AG04450 (cell line): ENCODE results near the gene LY6G6C. TPM values are rescaled to one million over a fixed set of nuclear protein-coding genes. Genes with fewer than 3 reads are reported as not detected.

Source experiments
- CTCF ChIA-PET: fragments of 300-600, 350-600 bp; formaldehyde crosslinking; extraction: SDS; loops from one replicate; lab custom pipeline; 2022; ENCODE audit warnings: antibody characterized with exemption, inconsistent platforms; lab: Charles Lee
- POLR2A ChIA-PET: fragments of 350-600 bp; formaldehyde crosslinking; extraction: SDS; loops from one replicate; lab custom pipeline; 2021; ENCODE audit warnings: antibody characterized with exemption, inconsistent platforms; lab: Yijun Ruan, JAX
- DNase-seq: peaks from one replicate; pipeline ENCODE4 v3.0.0-alpha.2; 2011; ENCODE audit warnings: low read depth, low spot score
- H3K27ac ChIP-seq: one replicate; pipeline ENCODE4 v1.5.1; 2012; ENCODE audit warnings: low read depth, low read length, control low read depth
- H3K27me3 ChIP-seq: one replicate; pipeline ENCODE4 v1.6.0; 2012; ENCODE audit warnings: low read length; ENCODE audit not compliant: control insufficient read depth, insufficient read depth
- H3K4me3 ChIP-seq: 2 replicates; pipeline ENCODE4 v1.5.1; 2011; ENCODE audit warnings: mild to moderate bottlenecking, low read depth, low read length, control low read depth
- H3K9me3 ChIP-seq: 2 replicates; pipeline ENCODE4 v1.5.1; 2012; ENCODE audit warnings: low read length; ENCODE audit not compliant: control insufficient read depth, insufficient read depth
- polyA plus RNA-seq: library from polyadenylated mRNA; depleted of rRNA; stranded (reverse); fragments of >200 nt; gene quantifications from 2 replicates; pipeline ENCODE4 v1.2.3, GENCODE V29; 2011; rRNA removed
- small RNA-seq: library from RNA; depleted of rRNA; stranded (forward); fragments of <200 nt; gene quantifications from one replicate; pipeline ENCODE3, GENCODE V24; 2012; ENCODE audit warnings: low read depth; ENCODE audit not compliant: insufficient read length
- TF ChIP-seq, protein P1 (sequence below): IDR thresholded peaks from 2 replicates; pipeline ENCODE4 v1.5.1; 2011; ENCODE audit warnings: low read depth, low read length, control low read depth, inconsistent platforms

The LY6G6C gene
- polyA plus RNA-seq, 1 experiment: not detected

GRCh38 chr6:31676904-31677303 is 44.6 kb downstream of the LY6G6C start:
- TF ChIP-seq, protein P1, sequence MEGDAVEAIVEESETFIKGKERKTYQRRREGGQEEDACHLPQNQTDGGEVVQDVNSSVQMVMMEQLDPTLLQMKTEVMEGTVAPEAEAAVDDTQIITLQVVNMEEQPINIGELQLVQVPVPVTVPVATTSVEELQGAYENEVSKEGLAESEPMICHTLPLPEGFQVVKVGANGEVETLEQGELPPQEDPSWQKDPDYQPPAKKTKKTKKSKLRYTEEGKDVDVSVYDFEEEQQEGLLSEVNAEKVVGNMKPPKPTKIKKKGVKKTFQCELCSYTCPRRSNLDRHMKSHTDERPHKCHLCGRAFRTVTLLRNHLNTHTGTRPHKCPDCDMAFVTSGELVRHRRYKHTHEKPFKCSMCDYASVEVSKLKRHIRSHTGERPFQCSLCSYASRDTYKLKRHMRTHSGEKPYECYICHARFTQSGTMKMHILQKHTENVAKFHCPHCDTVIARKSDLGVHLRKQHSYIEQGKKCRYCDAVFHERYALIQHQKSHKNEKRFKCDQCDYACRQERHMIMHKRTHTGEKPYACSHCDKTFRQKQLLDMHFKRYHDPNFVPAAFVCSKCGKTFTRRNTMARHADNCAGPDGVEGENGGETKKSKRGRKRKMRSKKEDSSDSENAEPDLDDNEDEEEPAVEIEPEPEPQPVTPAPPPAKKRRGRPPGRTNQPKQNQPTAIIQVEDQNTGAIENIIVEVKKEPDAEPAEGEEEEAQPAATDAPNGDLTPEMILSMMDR: no peak
- CTCF ChIA-PET: no interaction called here
- no peak for DNase-seq

DNA sequence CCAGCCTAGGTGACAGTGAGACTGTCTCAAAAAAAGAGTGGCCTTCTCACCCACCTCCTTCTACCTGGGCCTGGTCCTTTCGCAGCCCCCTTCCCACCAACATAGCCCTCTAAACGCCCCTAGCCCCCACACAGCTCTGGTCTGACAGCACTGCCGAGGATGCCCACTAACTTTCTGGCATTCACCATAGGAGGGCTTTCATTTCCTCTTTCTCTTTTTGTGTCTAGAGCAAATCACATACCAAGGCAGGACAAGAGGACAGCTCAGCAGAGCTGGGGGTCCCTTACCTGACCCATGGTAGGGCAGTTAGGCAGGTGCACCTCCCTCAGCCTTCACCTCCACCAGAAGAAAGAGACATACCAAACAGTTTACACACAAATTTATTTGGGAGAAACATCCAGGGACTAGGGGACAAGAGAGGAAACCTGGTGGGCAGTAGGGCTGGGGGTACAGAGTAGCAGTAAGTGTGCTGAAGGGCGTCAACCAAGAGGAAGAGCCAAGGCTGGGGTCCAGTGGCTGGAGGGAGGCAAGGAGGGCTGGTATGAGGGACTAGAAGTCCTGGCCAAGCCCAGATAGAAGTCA is 45.1 kb downstream of the LY6G6C start:
- Histone ChIP-seq H3K27me3 (no peaks in the 10 kb centered on the region), H3K27ac (no peak overlapping the region), H3K4me3 (no peak overlapping the region), H3K9me3 (no peaks in the 10 kb centered on the region)
- ChIA-PET CTCF (no interaction called here), POLR2A (no interaction called here)
- DNase-seq: no peak
- TF ChIP-seq, protein P1: no peak

More at GRCh38 chr6:31676904-31677303, 44.6 kb downstream of the LY6G6C start:
- no peak overlapping the region for H3K27ac ChIP-seq
- POLR2A ChIA-PET: no interaction called here
- H3K27me3 ChIP-seq: no peaks in the 10 kb centered on the region
- no peaks in the 10 kb centered on the region for H3K9me3 ChIP-seq
- H3K4me3 ChIP-seq: no peak overlapping the region

GRCh38 chr6:31669676-31670075 is 51.9 kb downstream of the LY6G6C start, which contains the start of gene LY6G5B:
Gene LY6G5B, plus strand, starts transcription at chr6:31669976. Its CDS starts 975 bp downstream, at chr6:31670951.
- DNase-seq: no peak
- H3K27ac ChIP-seq: peak within 1 kb of the TSS; percentile 21
- H3K27me3 ChIP-seq: no peaks in the 10 kb centered on the region
- H3K9me3 ChIP-seq: no peaks in the 10 kb centered on the region; the same call in 1 of the 2 replicates
- no peak within 1 kb of the TSS for H3K4me3 ChIP-seq
- ChIA-PET POLR2A (no interaction called here), CTCF (interaction anchor here (0.7 to 2.0 kb wide), 3 partner anchors 11 to 586 kb away, joined by 4 to 9 read pairs (median 6); partner anchors contain the start of gene LY6G5C)
- TF ChIP-seq, protein P1: no peak

Small RNA genes within 50 kb of the gene (small RNA-seq; reads per million reads assigned to genes)
- not detected for gene LY6G6D
- not detected for gene MIR4646
- gene MSH5-SAPCD1: not detected
- not detected for gene RNU6-850P
- not detected for gene SAPCD1

Other genes with a start within 250 kb of the LY6G6C start
- 17.9 and 19.0 TPM in 2 replicates for gene MICB, start 223.6 kb downstream of the LY6G6C start, polyA plus RNA-seq
- not detected in 2 replicates for gene MCCD1, start 192.8 kb downstream of the LY6G6C start, polyA plus RNA-seq
- 434 and 480 TPM in 2 replicates for gene DDX39B, start 179.7 kb downstream of the LY6G6C start, polyA plus RNA-seq
- gene ATP6V1G2, start 175.1 kb downstream of the LY6G6C start, polyA plus RNA-seq: 12.5 and 14.6 TPM in 2 replicates
- gene NFKBIL1, start 174.1 kb downstream of the LY6G6C start, polyA plus RNA-seq: 5.1 and 5.4 TPM in 2 replicates
- gene LTA, start 149.5 kb downstream of the LY6G6C start, polyA plus RNA-seq: not detected in 2 replicates
- not detected in 2 replicates for gene TNF, start 146.2 kb downstream of the LY6G6C start, polyA plus RNA-seq
- gene LTB, start 139.3 kb downstream of the LY6G6C start, polyA plus RNA-seq: not detected in 2 replicates
- not detected in 2 replicates for gene LST1, start 135.5 kb downstream of the LY6G6C start, polyA plus RNA-seq
- gene NCR3, start 128.7 kb downstream of the LY6G6C start, polyA plus RNA-seq: not detected in 2 replicates
- not detected in 2 replicates for gene AIF1, start 106.5 kb downstream of the LY6G6C start, polyA plus RNA-seq
- 24.8 and 30.7 TPM in 2 replicates for gene PRRC2A, start 101.0 kb downstream of the LY6G6C start, polyA plus RNA-seq
- 58.2 and 68.7 TPM in 2 replicates for gene BAG6, start 69.1 kb downstream of the LY6G6C start, polyA plus RNA-seq
- gene APOM, start 65.9 kb downstream of the LY6G6C start, polyA plus RNA-seq: 2.8 and 3.9 TPM in 2 replicates
- 10.2 and 11.6 TPM in 2 replicates for gene C6orf47, start 61.0 kb downstream of the LY6G6C start, polyA plus RNA-seq
- gene GPANK1, start 56.7 kb downstream of the LY6G6C start, polyA plus RNA-seq: 12.7 and 13.5 TPM in 2 replicates
- gene CSNK2B, start 55.7 kb downstream of the LY6G6C start, polyA plus RNA-seq: 80.1 and 96.0 TPM in 2 replicates
- 5.5 and 7.0 TPM in 2 replicates for gene LY6G5B, start 51.8 kb downstream of the LY6G6C start, polyA plus RNA-seq
- 2.0 and 2.7 TPM in 2 replicates for gene LY6G5C, start 40.7 kb downstream of the LY6G6C start, polyA plus RNA-seq
- gene ABHD16A, start 18.4 kb downstream of the LY6G6C start, polyA plus RNA-seq: 34.0 and 36.3 TPM in 2 replicates
- not detected in 2 replicates for gene LY6G6F, start 14.9 kb downstream of the LY6G6C start, polyA plus RNA-seq
- gene LY6G6D, start 6.4 kb downstream of the LY6G6C start, polyA plus RNA-seq: not detected in 2 replicates
- not detected in 2 replicates for gene MPIG6B, start 1.6 kb upstream of the LY6G6C start, polyA plus RNA-seq
- gene DDAH2, start 7.6 kb upstream of the LY6G6C start, polyA plus RNA-seq: 44.4 and 59.1 TPM in 2 replicates
- 466 and 531 TPM in 2 replicates for gene CLIC1, start 14.8 kb upstream of the LY6G6C start, polyA plus RNA-seq
- gene MSH5, start 18.3 kb upstream of the LY6G6C start, polyA plus RNA-seq: 6.4 and 7.2 TPM in 2 replicates
- 0.24 and 0.88 TPM in 2 replicates for gene SAPCD1, start 40.9 kb upstream of the LY6G6C start, polyA plus RNA-seq
- gene VWA7, start 55.6 kb upstream of the LY6G6C start, polyA plus RNA-seq: 0.10 and 0.32 TPM in 2 replicates
- gene VARS1, start 74.0 kb upstream of the LY6G6C start, polyA plus RNA-seq: 16.0 and 23.9 TPM in 2 replicates
- 34.2 and 38.3 TPM in 2 replicates for gene LSM2, start 85.2 kb upstream of the LY6G6C start, polyA plus RNA-seq
- 1.1 and 1.2 TPM in 2 replicates for gene HSPA1L, start 93.5 kb upstream of the LY6G6C start, polyA plus RNA-seq
- gene HSPA1A, start 93.8 kb upstream of the LY6G6C start, polyA plus RNA-seq: 46.6 and 50.4 TPM in 2 replicates
- gene HSPA1B, start 106.0 kb upstream of the LY6G6C start, polyA plus RNA-seq: 31.9 TPM in 2 replicates
- gene NEU1, start 141.1 kb upstream of the LY6G6C start, polyA plus RNA-seq: 39.0 and 49.4 TPM in 2 replicates
- 0.04 and 0.12 TPM in 2 replicates for gene SLC44A4, start 157.3 kb upstream of the LY6G6C start, polyA plus RNA-seq
- gene EHMT2, start 176.0 kb upstream of the LY6G6C start, polyA plus RNA-seq: 23.8 and 28.5 TPM in 2 replicates
- gene ZBTB12, start 180.3 kb upstream of the LY6G6C start, polyA plus RNA-seq: 2.4 and 4.3 TPM in 2 replicates
- gene C2, start 206.0 kb upstream of the LY6G6C start, polyA plus RNA-seq: 1.5 and 1.9 TPM in 2 replicates
- gene CFB, start 224.3 kb upstream of the LY6G6C start, polyA plus RNA-seq: 13.3 and 14.0 TPM in 2 replicates
- 51.4 and 55.7 TPM in 2 replicates for gene NELFE, start 237.2 kb upstream of the LY6G6C start, polyA plus RNA-seq
- gene SKIC2, start 237.4 kb upstream of the LY6G6C start, polyA plus RNA-seq: 26.0 and 30.4 TPM in 2 replicates